RWPE1 (cell line): Measurements from ENCODE around the gene KDM3B.
A peak's percentile ranks its signal among the peaks of the same experiment; 100 is the strongest.

Experiments
- CTCF ChIA-PET: fragments of 350-600 bp; sonication (Branson Sonifier 250); formaldehyde crosslinking; extraction: SDS; loops from one replicate; lab custom pipeline; 2021; lab: Yijun Ruan, JAX
- POLR2A ChIA-PET: fragments of 400-600 bp; formaldehyde crosslinking; extraction: SDS; loops from one replicate; lab custom pipeline; 2020; ENCODE audit warnings: antibody characterized with exemption; ENCODE audit not compliant: low non-redundant PET; lab: Yijun Ruan, JAX
- DNase-seq: peaks from one replicate; pipeline ENCODE4 v3.0.0; 2012; ENCODE audit warnings: low spot score
- H3K27ac ChIP-seq: fragments of 450-650 bp; 2 replicates; pipeline ENCODE4 v1.5.1; 2017
- CTCF ChIP-seq: fragments of 450-650 bp; conservative IDR thresholded peaks from 2 replicates; pipeline ENCODE4 v1.5.1; 2017; ENCODE audit warnings: low read depth, mild to moderate bottlenecking

Gene KDM3B

GRCh38 chr5:138482638-138483037 lies 130.2 kb downstream of the KDM3B start:
- peak overlapping the region; percentile 79 for H3K27ac ChIP-seq
- CTCF ChIA-PET = interaction anchor here (0.7 to 1.6 kb wide), 2 partner anchors 20 to 127 kb away, joined by 3 to 8 read pairs; no protein-coding TSS in a partner anchor
- TF ChIP-seq CTCF = no peak
- POLR2A ChIA-PET = no interaction called here
- peak; percentile 52 for DNase-seq
